Bone marrow (tissue), 2 donors: ENCODE results near the gene CNTNAP2.

Experiments used
- DNase-seq, 2 donors: peaks; one replicate each; lab custom pipeline; 2025; lab: John Stamatoyannopoulos, UW

The CNTNAP2 gene

DNA sequence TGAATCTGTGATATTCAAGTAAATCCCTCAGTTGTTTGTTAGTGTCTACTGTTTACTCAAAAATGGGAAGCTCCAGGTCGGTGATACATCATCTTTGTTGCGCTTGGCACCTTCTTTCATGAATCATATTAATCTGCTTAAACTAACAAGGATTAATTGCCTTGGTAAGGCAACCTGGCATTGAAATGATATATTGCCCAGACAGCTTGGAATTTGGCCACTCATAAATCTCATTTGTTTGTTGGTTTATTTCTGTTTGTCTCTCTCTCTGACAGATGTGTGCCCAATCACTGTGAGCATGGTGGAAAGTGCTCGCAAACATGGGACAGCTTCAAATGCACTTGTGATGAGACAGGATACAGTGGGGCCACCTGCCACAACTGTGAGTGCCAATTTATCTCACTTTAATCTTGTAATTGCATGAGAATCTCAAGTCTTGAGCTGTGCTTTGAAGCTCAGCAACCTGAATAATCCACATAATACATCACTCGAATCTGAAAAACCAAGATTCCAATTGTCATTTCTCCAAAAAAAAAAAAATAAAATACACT lies 1369.1 kb downstream of the CNTNAP2 start:
- no peak for DNase-seq

DNA sequence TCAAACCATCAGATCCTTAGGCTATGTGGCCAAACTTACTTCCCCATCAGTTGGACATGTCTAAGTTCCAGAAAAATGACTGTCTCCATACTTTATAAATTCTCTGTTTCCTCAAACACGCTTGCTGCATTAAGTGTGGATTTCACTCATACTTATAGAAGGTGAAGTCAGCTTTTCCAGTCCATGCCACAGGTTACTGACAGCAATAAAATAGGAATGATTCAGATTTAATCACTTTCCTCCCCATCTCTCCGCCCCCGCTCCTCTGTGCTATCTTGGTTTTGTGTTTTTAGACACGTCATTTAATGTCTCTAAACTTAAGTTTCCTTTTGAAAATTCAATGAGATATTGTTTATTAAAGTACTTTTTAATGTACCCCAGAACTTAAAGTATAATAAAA lies 1376.0 kb downstream of the CNTNAP2 start:
- no peak for DNase-seq

DNA sequence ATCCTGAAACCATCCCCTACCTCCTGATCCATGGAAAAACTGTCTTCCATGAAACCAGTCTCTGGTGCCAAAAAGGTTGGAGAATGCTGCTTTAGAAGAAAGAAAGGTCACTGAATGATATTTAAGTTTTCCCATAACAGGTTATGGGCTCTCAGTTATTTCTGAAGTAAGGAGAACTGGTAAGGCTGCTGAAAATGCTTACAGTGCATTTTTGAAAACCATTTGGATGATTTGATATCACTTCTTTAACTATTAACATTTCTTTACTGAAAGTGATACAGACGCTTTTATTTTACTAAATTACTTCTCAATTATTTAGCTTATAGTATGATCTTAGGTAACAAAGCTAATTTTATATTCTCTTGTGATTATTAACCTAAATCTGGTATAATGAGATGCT lies 1379.6 kb downstream of the CNTNAP2 start:
- no peak for DNase-seq

DNA sequence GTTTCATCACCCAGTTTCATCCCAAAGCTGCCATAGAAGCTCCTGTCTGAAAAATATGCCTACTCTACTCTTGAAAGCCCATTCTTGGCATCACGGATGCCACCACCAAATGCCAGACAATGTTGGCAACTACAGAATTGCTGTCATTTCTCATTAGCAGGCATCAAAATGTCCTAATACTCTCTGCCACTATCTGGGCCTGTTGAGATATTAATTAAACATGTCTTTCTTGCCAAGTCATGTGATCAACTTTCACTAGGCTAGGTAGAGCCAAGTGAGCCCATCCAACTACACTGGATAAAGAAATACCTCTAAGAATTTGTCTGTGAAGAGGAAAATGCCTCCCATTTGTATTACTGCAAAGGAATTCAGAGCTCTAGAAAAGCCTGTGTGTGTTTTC lies 1380.6 kb downstream of the CNTNAP2 start:
- no peak for DNase-seq

DNA sequence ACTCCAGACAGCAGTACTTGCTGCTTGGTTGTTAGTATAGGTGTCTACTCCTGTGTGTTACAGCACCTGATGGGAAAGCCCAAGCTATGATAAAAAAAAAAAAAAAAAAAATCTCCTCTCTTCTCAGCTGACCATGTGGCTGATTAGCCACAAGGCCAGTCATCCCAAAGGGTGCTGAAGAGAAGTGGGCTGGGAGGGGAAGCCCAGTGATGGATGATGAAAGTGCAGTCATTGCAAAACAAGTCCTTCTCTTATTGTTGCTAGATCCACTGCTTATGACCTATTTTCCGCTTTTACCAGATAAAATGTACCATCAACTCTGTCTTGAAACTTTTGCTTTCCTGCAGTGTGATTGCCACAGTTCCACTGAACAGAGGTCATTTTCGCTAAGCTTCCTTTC lies 1381.5 kb downstream of the CNTNAP2 start:
- DNase-seq = no peak

DNA sequence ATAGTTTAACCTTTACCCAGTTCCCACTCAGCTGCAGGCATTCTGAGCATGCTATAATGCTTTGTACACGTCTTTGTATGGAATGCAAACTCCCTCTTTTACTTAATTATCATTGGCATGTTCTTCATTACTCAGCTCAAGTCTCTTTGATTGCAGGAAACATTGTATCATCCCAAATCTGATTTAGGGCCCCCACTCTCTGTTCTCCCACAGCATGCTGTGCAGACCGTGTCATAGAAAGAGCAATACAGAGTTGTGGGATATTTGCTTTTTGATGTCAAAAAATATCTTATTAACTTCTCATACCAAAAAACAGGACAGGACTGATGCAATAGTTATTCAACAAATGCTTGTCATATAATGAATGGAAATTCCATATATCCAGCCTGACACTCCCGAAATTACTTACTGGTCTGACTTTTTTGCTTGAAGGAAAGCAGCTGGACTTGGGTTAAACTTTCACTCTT lies 1392.5 kb downstream of the CNTNAP2 start:
- no peak for DNase-seq

DNA sequence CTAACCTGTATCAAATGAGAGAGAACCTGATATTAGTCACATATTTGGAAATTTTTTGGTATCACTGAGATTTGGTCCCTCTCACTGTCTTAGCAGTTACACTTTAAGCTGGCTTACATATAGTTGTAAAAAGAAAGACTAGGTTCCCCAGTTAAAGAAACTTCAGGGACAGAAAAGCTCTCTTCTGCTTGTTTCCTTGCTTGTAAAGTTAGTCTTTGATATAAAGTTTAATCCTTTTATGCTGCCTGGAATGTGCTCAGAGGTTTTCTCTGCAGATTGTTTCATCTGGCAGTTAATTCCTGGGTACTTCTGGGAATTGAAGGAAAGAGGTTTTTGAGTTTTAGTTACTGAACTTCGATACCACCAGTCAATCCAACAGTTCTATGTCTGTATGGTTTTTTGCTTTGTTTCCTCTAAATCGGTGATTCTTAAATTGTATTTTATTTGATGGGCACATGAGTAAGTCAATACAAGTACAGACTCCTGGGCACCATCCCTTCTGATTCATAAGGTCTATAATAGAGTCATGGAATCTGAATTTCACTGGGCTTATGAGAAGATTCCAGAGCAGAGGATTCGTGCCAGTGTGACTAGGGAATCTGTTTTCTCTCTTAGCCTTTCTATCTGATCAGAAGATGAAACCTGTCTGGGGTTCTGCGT lies 1393.1 kb downstream of the CNTNAP2 start:
- DNase-seq = no peak

DNA sequence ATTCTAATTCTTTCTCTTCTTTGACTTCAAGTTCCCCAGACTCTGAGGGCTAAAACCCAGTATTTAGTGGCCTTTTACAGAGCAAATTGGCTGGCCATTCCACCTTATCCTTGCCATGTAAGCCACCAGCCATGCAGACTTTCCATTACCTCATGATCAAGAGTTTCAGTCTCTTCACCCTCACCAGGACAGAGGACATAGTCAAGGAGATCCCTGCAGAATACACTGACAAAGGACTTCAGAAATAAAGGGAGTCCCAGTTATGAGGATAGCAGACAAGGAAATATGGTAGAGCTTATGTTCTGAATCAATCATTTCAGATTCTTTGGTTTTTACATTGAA lies 1393.6 kb downstream of the CNTNAP2 start:
- DNase-seq = no peak

DNA sequence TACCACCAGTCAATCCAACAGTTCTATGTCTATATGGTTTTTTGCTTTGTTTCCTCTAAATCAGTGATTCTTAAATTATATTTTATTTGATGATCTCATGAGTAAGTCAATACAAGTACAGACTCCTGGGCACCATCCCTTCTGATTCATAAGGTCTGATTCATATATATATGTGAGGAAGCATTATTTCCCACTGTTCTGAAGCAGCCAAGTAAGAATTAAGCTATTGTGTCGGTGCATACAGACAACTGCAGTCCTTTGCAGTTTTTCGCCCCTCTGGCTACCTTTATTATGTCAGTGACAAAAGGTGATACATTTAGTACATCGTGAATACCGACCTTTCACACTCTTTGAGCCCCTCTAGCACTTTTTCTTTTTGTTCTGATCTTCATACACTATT lies 1394.3 kb downstream of the CNTNAP2 start:
- no peak for DNase-seq

DNA sequence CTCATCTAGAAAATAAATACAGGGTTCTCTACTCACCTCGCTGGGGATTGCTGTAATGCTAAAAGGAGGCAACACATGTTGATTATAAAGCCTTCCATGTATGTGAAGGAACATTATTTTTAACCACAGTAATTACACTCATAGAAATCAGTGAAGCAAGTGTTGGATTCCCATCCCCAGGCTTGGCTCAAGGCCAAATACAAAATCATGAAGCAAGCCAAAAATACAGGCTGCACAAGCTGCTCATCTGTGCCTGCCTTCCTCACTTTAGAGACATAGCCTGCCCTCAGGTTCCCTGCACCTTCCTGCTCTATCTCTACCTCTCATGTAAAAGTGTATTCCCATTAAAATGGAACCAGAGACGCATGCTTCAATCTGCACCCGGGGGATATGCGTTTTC lies 1396.8 kb downstream of the CNTNAP2 start:
- no peak for DNase-seq

DNA sequence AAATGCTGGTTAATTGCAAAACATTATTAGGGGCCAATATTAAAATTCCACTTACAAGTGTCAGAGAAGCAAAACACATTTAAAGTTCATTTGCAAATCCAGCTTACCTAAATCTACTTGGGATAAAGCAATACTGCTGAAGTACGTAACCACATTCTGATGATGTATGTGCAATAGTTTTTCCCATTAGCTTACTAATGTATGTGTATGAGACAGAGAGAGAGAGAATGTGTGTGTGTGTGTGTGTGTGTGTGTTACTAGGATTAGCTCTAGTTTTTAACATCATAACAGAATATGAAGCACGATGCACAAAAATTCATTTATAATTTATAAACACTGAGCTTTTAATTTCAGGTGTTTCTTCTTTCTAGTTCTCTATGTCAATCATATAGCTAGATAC lies 1399.8 kb downstream of the CNTNAP2 start:
- DNase-seq = no peak

DNA sequence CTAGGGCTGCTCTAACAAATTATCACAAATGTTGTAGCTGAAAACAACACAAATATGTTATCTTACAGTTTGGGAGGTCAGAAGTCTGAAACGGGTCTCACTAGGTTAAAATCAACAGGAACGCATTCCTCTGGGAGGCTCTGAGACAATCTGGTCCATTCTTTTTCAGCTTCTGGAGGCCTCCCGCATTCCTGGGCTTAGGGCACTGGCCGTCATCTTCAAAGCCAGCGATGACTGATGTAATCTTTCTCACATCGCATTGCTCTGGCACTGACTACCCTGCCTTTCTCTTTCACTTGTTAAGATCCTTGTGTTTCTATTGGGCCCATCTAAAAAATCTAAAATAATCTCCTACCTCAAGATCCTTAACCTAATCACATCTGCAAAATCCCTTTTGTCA lies 1402.5 kb downstream of the CNTNAP2 start:
- DNase-seq = no peak

DNA sequence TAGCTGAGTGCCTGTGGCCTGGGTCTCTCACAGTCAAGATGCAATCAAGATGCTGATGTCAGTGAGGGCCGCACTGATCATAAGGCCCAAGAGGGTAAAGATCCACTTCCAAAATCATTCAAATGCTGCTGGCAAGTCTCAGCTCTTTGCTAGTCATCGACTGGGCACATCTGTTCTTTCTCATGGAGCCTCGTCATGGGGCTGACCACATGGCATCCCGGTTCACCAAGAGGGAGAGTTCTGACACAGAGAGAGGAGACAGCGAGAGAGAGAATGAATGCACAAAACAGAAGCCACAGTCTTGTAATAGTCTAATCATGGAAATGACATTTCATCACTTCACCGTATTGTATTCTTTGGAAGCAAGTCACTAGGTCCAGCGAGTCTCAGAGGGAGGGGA lies 1406.5 kb downstream of the CNTNAP2 start:
- no peak for DNase-seq

DNA sequence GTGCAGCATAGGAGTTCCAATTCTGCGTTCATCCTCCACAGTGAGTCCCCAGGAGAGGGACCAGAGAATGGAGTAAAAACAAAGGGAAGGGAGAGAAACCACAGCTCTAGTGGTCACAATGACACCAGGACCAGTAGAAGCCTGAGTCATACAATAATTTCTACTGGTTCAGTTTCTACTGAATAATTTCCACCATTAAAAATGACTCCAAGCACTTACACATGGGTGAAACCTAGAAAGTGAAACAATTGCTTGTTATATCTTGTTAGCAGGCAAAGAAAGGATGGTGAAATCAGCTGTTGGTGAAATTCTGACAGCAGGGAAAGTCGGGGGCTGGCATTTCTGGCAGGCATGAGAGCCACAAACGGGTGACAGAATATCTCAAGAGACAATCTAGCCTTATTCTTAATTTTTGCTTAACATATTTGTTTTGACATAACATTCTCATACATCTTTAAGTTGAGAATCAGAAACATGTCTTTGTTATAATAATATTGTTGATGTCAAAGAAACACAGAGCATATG lies 1408.2 kb downstream of the CNTNAP2 start:
- DNase-seq = no peak

DNA sequence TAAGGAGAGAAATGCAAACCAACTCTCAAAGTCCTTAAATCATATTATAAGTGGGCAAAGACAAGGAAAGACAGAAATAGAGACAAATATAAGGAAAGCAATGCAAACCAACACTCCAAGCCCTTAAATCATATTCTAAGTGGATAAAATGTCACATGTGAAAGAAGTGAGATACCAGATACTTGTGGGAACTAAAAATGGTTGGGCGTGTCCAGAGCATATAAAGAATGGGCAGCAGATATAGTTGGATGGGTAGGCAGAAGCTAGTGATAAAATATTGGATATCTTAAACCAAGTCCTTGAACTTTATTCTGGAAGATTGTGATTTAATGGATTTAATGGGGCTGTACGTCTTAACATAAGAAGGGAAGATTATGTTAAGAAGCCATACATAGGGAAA lies 1408.7 kb downstream of the CNTNAP2 start:
- no peak for DNase-seq

DNA sequence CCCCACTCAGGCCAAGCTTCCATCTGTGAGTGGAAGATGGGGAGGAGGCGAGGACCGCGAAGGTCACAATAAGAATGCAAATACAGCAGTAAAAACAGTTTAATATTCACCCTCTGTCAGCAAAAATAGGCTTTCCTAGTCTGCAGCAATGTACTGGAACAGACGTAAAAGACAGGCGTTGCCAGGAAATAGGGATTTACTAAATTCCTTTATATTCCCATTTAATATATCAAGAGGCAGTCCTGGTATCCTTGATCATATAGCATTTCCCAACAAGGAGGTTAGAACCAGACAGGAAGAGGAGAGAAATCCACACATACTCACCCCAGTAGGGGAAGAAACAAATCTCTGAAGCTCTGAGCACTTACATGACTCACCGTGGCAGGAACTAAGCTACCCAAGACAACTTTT lies 1419.1 kb downstream of the CNTNAP2 start:
- no peak for DNase-seq

DNA sequence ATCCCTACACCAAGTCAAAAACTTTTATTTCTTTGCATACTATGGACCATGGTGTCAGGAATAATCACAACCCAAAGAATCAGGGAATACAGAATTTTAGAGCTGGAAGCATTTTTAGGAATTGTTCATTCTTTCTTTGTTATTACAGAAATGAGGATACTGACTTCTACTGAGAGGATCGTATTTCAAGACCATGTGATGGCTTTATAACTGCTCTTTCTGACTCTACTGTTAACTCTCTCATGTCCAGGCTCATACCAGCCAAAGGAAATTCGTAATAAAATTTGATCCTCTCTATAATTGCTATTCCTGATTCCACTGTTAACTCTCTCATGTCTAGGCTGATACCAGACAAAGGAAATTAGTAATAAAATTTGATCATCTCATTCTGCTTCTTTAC lies 1423.1 kb downstream of the CNTNAP2 start:
- DNase-seq = no peak

DNA sequence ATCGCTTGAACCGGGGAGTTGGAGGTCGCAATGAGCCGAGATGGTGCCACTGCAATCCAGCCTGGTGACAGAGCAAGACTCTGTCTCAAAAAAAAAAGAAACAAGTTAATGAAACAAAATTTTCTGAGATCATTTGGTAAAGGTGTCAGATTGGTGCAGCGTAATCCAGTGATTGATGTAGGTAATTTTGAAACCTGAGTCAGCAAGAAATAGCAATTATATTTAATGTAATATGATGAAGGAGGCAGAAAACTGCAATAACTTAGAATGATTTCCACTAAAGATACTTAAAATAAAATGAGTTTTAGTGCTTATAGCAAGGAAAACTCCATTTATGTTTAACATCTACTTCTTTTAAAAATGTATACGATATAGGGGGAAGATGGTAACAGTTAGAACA lies 1424.1 kb downstream of the CNTNAP2 start:
- DNase-seq = no peak

DNA sequence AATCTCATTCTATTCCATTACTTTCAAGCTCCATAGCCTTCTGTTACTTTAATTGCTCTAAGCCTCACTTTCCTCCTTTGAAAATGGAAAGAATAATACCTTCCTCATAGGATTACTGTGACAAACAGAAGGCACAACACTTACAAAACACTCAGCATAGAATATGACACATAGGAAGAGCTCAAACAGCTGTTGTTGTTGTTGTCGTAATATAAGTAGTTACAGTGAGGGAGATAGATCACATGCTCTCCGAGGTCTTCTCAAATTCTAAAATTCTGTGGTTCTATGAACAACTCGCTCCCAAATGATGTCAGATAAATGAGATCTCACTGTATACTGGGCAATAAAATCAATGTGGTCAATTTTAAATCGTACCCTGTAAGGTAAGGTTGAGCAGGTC lies 1424.7 kb downstream of the CNTNAP2 start:
- DNase-seq = no peak

DNA sequence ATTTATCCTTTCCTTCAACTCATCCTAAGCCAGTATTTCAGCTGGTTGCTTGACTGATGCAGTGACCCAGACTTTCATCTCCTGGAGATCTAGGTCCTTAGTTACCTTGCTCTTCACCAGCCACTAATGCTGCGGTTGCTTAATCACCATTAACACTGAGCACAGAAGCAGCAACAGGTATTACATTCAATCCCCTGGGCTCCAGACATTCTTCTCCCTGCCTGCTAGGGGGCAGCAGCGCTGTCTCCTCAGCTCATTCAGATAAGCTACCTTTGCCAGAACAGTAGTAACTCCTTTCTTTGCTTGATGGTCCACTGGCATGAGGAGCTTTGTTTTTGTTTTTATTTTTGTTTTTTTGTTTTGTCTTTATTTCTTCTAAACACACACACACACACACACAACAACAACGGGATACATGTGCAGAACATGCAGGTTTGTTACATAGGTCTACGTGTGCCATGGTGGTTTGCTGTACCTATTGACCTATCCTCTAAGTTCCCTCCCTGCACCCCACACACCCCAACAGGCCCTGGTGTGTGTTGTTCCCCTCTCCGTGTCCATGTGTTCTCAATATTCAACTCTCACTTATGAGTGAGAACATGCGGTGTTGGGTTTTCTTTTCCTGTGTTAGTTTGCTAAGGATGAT lies 1430.8 kb downstream of the CNTNAP2 start:
- DNase-seq = no peak

DNA sequence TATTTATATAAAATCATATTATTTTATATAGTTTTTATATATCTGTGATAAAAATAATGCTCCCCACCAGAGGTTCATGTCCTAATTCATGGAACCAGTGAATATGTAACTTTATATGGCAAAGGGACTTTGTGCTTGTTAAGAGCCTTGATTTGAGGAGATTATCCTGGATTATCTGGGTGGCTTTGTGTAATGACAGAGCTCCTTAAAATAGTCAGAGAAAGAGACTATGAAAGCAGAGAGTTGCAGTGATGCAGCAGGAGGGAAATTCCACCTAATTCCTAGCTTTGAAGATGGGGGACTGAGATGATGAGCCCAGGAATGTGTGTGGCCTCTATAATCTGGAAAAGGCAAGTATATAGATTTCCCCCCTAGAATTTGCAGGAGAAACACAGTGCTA lies 1439.7 kb downstream of the CNTNAP2 start:
- DNase-seq = no peak

DNA sequence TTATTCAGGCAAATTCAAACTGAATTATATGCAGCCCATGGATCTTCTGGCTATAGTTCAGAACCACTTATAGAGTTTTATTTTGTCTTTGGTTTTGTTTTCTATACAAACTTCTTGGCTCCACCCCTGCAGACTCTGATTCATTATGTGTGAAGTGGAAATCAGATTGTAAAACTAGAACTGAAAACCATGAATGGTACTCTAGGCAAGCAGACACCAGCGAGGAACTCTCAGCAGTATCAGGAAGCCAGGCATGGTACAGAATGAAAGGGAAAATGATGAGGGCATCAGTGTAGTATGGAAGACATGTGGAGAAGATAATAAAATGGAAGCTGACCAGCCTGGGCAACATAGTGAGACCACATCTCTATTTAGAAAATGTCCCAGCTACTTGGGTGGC lies 1447.1 kb downstream of the CNTNAP2 start:
- DNase-seq = no peak

DNA sequence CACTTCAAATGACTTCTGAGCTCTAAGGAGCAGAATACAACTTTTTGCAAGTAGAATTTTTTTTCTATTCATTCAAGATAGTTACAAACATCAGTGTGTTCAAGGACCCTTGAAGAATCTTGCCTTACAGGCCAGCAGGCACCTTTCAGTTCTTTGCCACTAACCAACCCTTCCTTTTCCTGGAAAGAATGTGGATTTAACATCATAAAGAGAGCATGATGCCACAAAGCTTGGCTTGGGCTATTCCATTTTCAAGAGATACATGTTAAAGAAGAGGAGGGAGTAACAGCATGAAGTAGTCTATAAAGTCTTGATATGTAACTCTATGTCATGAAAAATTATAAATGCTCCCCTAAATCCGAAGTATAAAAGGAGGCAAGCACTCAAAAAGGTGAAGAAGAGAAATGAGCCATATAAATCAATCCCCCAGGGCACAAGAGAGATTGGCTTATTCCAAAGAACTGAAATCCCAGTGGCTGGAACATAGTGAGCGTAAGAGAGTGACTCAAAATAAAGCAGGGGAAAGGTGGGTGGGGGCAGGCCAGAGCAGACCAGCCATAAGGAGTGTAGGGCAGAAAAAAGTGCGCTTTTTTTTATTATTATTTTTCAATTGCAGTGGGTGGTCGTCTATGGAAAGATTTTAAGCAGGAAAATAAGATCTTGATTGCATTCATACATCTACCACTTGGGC lies 1448.3 kb downstream of the CNTNAP2 start:
- DNase-seq = no peak
